Cardiac fibroblast (primary cell): ENCODE data around the gene HERPUD1.

ENCODE experiments used
- DNase-seq, 2 donors: peaks; one replicate each; pipeline versions ENCODE4 v3.0.0 to v3.0.0-alpha.2; 2010; ENCODE audit warnings: low read depth in 2 of 2
- H3K4me3 ChIP-seq, 2 donors: replicated peaks in 1 of 2; 1 replicate in 1 of 2; 2 replicates in 1 of 2; pipeline ENCODE4 v1.5.1; 2011; ENCODE audit warnings: low read depth in 2 of 2, low read length in 2 of 2, mild to moderate bottlenecking in 2 of 2, moderate library complexity in 1 of 2
- CTCF ChIP-seq: IDR thresholded peaks from one replicate; pipeline ENCODE4 v1.5.1; 2011; ENCODE audit warnings: low read depth, mild to moderate bottlenecking, low read length, inconsistent platforms

The HERPUD1 gene

GRCh38 chr16:56935201-56935600 is 3.3 kb downstream of the HERPUD1 start:
- H3K4me3 ChIP-seq = peak overlapping the region; percentile 17 to 96
- no peak for TF ChIP-seq CTCF
- no peak for DNase-seq

DNA sequence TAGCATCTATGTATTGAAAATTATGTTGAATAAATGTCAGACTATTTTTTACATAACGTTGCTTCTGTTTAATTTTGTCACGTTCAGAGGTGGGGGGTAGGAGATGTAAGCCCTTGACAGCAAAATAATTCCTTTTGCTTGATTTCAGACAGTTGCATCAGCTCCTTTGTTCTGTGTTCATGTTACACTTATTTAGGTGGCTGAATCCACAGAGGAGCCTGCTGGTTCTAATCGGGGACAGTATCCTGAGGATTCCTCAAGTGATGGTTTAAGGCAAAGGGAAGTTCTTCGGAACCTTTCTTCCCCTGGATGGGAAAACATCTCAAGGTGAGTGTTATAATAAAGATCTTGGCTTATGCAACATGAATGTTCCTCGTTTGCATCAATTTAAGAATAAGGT is 4.5 kb downstream of the HERPUD1 start:
- no peak for TF ChIP-seq CTCF
- H3K4me3 ChIP-seq = no peak overlapping the region
- no peak for DNase-seq

DNA sequence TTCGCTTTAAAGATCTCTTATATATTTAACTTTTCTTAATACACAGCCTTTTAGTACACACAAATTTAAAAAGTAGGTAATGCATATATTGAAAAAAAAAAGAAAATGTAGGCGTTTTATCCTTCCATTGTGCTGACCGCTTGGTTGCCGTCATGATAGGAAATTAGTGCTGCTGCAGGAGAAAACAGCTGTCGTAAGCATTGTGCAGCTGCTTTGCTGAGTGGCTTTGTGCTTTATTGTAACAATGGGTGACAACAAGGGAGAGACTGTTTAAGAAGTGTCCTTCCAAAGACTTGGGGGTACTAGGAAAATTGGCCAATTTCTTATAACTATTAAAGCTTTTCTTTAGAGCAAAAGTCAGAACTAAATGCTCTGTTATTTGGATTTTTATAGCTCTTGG is 5.0 kb downstream of the HERPUD1 start:
- DNase-seq = no peak
- no peak for TF ChIP-seq CTCF
- no peak overlapping the region for H3K4me3 ChIP-seq

GRCh38 chr16:56938664-56939513 is 6.9 kb downstream of the HERPUD1 start:
- H3K4me3 ChIP-seq = no peak overlapping the region
- no peak for TF ChIP-seq CTCF
- DNase-seq = no peak

DNA sequence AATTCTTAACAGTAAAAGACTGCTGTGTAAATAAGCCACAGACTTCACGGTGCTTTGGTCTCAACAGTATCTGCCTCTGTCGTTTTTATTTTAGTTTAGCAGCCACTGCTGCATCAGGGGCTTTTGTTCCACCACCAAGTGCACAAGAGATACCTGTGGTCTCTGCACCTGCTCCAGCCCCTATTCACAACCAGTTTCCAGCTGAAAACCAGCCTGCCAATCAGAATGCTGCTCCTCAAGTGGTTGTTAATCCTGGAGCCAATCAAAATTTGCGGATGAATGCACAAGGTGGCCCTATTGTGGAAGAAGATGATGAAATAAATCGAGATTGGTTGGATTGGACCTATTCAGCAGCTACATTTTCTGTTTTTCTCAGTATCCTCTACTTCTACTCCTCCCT is 7.9 kb downstream of the HERPUD1 start:
- TF ChIP-seq CTCF = no peak
- no peak for DNase-seq
- H3K4me3 ChIP-seq = no peak overlapping the region

- DNase-seq = no peak
- no peak overlapping the region for H3K4me3 ChIP-seq
- TF ChIP-seq CTCF = no peak
Measured at GRCh38 chr16:56941092-56941491, 9.2 kb downstream of the HERPUD1 start.
